Activated T-helper 9 cell treated with anti-CD3 and anti-CD28 coated beads, Interleukin-2, amount 50 U/mL, for 16 hours (primary cell): ENCODE measurements around the gene SCN8A.

ENCODE experiments used
- DNase-seq: peaks from one replicate; pipeline ENCODE4 v3.0.0-alpha.2; 2020; ENCODE audit warnings: low read depth

SCN8A gene

GRCh38 chr12:51669996-51670395 lies 79.0 kb downstream of the SCN8A start:
- DNase-seq: no peak

- no peak for DNase-seq
Measured at GRCh38 chr12:51672334-51672733, 81.3 kb downstream of the SCN8A start.

GRCh38 chr12:51675071-51675803 lies 84.2 kb downstream of the SCN8A start:
- no peak for DNase-seq

- DNase-seq: no peak
Measured at GRCh38 chr12:51676875-51677274, 85.8 kb downstream of the SCN8A start.

GRCh38 chr12:51677284-51677968 lies 86.4 kb downstream of the SCN8A start:
- no peak for DNase-seq

GRCh38 chr12:51678086-51678724 lies 87.2 kb downstream of the SCN8A start:
- no peak for DNase-seq

- DNase-seq: no peak
Measured at GRCh38 chr12:51682981-51683380, 91.9 kb downstream of the SCN8A start.

- no peak for DNase-seq
Measured at GRCh38 chr12:51683763-51684357, 92.8 kb downstream of the SCN8A start.

- DNase-seq: no peak
Measured at GRCh38 chr12:51686727-51687126, 95.7 kb downstream of the SCN8A start.

GRCh38 chr12:51687177-51687576 lies 96.1 kb downstream of the SCN8A start:
- no peak for DNase-seq

GRCh38 chr12:51687614-51688013 lies 96.6 kb downstream of the SCN8A start:
- DNase-seq: no peak

GRCh38 chr12:51689983-51690382 lies 99.0 kb downstream of the SCN8A start:
- no peak for DNase-seq

GRCh38 chr12:51692016-51692415 lies 101.0 kb downstream of the SCN8A start:
- DNase-seq: no peak

- DNase-seq: no peak
Measured at GRCh38 chr12:51693569-51693968, 102.5 kb downstream of the SCN8A start.

- DNase-seq: no peak
Measured at GRCh38 chr12:51694146-51694545, 103.1 kb downstream of the SCN8A start.

GRCh38 chr12:51695241-51696010 lies 104.4 kb downstream of the SCN8A start:
- no peak for DNase-seq

- DNase-seq: no peak
Measured at GRCh38 chr12:51699219-51699618, 108.2 kb downstream of the SCN8A start.

GRCh38 chr12:51700887-51701286 lies 109.9 kb downstream of the SCN8A start:
- DNase-seq: no peak

- no peak for DNase-seq
Measured at GRCh38 chr12:51702587-51702986, 111.6 kb downstream of the SCN8A start.

GRCh38 chr12:51705450-51705849 lies 114.4 kb downstream of the SCN8A start:
- no peak for DNase-seq

GRCh38 chr12:51706206-51706605 lies 115.2 kb downstream of the SCN8A start:
- no peak for DNase-seq

- DNase-seq: no peak
Measured at GRCh38 chr12:51714666-51715065, 123.6 kb downstream of the SCN8A start.
